ENCODE measurements around the gene KCNQ1.

Gene KCNQ1

DNA sequence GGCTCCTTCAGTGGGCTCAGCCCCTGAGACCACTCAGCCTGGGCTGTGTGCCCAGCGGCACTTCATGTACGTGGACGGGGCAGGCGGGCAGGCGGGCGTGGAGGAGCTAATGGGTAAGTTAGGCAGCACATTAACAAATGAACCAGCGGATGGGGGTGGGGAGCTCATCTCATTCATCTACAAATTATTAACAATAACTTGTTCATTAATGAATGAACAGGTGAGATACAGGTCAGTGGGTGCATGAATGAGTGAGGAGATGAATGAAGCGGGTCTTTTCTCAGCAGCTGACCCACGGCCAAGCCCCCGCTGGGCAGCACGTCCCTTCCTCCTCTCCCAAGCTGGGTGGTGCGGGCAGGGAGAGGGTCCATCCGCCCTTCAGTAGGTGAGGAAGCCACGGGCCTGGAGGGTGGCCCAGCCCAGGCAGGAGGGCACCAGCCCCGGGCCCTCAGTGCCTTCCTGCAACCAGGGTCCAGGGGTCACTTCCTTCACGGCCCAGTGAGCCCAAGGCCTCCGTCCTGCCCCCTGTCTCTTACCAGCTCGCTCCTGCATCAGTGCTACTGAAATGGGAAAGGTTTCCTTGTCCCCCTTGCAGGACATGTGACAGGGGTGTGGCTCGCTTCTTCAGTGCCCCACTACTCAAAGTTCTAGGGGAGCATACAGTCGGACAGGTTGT, 315.5 kb downstream of the KCNQ1 start:
- no peak for DNase-seq

GRCh38 chr11:2761131-2762030, 316.6 kb downstream of the KCNQ1 start:
- DNase-seq = no peak

DNA sequence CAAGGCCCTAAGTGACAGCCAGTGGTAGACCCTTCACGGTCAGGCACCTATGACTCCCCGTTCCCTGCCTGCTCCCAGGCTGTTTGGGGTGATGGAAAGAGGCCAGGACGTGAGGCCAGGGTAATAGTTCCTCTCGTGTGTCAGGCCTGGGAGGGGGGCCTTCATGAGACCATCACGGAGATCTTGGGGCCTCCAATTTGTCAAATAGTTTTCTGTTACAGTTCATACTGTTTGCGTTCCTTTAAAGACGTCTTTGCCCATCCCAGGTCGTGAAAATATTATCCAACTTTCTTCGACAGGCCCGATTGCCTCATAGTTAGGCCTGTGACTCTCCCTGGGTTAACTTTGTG, 317.2 kb downstream of the KCNQ1 start:
- no peak for DNase-seq

DNA sequence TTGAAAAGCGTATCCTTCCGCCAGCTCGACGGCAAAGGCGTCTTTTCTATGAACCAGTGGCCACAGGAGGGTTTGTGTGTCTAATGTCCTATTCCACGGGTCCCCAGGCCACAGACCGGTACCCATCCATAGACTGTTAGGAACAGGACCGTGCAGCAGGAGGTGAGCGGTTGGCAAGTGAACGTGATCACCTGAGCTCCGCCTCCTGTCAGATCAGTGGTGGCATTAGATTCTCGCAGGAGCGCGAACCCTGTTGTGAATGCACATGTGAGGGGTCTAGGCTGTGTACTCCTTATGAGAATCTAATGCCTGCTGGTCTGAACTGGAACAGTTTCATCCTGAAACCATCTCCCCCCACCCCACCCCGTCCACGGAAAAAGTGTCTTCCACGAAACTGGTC, 317.6 kb downstream of the KCNQ1 start:
- no peak for DNase-seq

GRCh38 chr11:2763984-2764383, 319.2 kb downstream of the KCNQ1 start:
- no peak for DNase-seq

DNA sequence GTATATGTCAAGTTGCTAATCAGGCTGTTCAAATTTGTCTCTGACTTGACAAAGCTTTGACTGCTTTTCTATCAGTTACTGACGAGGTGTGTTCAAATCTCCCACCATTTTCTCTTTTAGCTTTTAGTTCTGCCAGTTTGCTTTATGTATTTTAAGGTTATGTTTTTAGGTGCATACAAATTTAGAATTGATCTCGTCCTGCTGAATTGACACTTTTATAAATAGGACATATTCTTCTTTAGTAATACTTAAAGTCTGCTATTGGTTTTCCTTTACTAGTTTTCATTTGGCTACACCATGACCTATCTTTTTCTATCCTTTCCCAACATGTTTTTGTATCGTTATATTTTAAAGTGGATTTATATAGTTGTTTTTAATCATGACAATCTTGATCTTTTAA, 320.7 kb downstream of the KCNQ1 start:
- DNase-seq = no peak

GRCh38 chr11:2766166-2766565, 321.4 kb downstream of the KCNQ1 start:
- DNase-seq = no peak

GRCh38 chr11:2767071-2767470, 322.3 kb downstream of the KCNQ1 start:
- no peak for DNase-seq

DNA sequence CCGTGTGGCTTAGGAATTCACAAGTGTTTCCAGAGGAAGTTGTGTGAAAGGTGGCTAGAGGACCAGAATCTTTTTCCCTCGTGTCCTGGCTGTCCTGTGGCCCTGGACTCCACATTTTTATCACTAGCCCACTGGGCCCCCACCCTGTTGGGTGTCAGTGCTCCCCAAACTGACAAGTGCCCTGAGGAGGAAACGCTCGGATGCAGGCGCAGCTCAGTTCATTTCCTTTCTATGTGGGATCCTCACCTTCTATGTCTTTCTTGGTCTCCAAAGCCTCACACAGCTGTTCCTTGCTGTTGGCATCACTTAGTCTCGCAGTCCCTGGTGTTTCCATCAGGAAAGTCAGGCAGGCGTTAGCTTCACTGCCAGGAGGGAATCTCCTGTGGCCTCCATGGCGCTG, 323.0 kb downstream of the KCNQ1 start:
- no peak for DNase-seq

GRCh38 chr11:2768471-2769408, 323.9 kb downstream of the KCNQ1 start:
- no peak for DNase-seq

DNA sequence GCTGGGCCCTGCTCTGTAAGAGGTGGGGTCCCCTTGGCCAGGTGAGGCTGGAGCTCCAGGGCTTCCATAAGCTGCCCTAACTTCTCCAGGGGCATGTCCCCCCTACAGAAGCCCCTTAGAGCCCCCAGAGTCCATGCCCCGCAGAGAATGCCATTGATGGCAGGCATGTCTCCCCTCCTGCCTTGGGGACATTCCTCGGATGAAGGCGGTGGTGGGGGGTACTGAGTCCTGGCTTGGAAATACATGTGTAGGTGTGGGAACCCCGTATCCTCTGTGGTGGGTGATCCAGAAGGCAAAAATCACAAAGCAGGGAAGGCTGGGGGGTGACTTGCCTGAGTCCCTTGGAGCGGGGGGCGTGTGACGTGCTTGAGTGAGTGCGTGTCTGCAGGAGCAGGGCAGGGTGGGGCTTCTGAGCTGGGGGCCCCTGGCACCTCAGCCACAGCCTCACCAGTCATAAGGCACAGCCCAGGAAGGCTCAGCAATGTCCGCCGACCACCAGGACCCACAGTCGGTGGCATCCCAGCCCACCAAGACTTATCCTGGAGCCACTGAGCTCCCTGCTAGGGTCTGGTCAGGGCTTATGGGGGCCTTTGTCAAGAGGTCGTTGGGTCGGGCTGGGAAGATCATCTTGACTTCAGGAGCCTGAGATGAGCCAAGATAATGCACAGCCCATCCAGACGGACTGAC, 324.7 kb downstream of the KCNQ1 start:
- DNase-seq = no peak

GRCh38 chr11:2770096-2770751, 325.4 kb downstream of the KCNQ1 start:
- DNase-seq = no peak

GRCh38 chr11:2770761-2771301, 326.0 kb downstream of the KCNQ1 start:
- no peak for DNase-seq

DNA sequence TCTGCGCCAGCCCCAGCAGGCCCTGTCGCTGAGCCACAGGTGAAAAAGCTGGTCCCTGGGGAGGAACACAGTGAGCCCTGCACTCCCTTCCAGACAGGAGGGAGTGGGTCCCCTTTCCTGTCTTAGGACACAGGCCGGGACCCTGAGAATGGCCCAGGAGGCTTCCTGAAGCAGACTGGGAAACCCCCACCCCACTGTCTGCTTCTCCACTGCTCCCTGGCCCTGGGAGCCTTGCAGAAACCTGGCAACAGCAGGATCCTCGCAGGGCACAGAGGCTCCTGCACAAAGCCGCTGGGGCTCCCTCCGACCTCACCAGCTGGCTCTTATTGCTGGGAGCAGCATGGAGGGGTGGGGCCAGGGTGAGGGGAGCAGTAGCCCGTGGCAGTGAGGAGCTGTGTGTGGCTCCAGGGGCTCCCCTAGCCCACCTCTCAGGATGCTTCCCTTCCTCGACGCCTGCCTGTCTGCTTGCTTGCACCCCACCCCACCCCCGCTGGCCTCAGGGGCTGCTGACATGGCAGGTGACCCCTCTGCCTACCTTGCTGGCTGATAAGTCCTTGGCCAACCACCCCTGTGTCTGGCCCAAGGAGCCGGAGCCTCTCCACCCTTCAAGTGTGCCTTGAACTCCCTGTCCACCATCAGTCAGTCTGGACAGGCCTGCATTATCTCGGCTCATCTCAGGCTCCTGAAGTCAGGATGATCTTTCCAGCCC, 327.1 kb downstream of the KCNQ1 start:
- no peak for DNase-seq

DNA sequence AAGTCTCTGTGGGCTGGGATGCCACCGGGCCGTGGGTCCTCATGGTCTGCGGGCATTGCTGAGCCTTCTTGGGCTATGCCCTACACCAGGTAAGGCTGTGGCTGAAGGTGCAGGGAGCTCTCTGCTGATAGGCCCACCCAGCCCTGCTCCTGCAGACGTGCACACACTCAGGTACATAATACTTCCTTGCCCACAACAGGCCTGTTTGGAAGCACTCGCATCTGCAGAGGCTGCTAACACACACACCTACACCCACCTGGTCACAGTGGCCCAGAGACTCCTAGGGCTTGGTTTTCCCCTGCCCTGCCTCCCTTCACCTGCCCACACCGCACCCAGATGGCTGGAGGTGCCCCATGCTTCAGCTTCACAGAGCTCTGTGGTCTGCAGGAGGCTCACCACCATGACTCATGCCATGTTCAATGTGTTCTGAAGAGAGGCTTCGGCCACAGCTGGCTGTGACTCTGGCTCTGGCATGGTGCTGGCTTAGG, 327.8 kb downstream of the KCNQ1 start:
- no peak for DNase-seq

DNA sequence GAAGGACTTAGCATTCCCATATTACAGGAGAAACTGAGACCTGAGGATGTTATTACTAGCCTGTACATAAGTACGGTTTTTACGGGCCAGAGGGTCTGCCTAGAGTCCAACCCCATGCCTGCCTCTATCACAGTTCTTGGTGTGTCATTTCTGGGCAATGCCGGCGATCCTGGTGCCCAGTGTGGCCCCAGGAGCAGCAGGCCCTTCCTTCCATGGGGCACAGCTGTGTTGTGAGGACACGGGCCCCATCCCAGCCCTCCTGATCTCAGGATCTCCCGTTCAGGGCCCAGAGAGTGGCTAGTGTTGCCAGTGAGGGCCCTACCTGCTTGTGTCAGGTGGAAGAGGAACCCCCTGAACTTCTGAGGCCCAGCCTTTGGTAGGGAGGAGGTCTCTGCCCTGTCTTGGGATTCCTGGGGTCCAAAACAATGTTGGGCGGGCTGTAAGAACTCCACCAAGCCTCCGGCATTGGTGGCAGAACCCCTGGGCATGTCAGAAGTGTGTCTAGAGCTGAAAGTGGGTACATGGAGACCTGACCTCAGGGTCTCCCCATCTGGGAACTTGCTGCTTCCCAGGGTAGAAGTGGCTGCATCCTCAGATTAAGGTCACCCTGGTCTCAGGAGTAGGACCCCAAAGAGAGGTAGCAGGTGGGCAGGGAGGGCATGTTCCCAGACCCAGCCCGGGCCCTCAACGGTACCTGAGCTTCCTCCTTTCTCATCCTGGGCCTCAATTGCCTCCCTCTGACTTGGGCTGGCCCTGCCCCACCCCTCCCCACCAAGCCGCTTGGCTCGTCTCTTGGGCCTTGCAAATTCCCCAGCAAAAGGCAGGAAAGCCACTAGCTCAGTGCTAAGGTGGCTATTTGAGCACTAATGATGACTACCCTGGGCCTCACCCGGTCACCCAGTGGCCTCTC, 329.6 kb downstream of the KCNQ1 start:
- no peak for DNase-seq

- DNase-seq = no peak
Measured at GRCh38 chr11:2775083-2775625, 330.3 kb downstream of the KCNQ1 start.

GRCh38 chr11:2775626-2776350, 331.0 kb downstream of the KCNQ1 start:
- DNase-seq = no peak

Measured in activated naive CD4-positive, alpha-beta T cell treated with Interleukin-2 at 50 U/mL for 16 hours (primary cell).